ENCODE results near the gene HEXIM2.

DNA sequence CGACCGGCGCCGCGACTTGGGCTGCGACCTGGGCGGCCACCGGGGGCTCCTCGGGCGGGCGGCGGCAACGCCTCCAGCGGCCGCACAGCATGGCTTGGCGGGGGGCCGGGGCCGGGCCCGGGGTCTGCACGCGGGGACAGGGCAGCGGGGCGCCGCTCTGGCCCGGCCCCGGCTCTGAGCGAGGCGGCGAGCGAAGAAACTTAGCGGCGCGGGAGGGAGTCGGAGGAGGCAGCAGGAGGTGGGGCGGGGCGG lies 29.4 kb upstream of the HEXIM2 start, which contains the start of gene PLCD3:
- TF ChIP-seq, protein P1, sequence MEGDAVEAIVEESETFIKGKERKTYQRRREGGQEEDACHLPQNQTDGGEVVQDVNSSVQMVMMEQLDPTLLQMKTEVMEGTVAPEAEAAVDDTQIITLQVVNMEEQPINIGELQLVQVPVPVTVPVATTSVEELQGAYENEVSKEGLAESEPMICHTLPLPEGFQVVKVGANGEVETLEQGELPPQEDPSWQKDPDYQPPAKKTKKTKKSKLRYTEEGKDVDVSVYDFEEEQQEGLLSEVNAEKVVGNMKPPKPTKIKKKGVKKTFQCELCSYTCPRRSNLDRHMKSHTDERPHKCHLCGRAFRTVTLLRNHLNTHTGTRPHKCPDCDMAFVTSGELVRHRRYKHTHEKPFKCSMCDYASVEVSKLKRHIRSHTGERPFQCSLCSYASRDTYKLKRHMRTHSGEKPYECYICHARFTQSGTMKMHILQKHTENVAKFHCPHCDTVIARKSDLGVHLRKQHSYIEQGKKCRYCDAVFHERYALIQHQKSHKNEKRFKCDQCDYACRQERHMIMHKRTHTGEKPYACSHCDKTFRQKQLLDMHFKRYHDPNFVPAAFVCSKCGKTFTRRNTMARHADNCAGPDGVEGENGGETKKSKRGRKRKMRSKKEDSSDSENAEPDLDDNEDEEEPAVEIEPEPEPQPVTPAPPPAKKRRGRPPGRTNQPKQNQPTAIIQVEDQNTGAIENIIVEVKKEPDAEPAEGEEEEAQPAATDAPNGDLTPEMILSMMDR (IDR thresholded peaks at IDR 0.05) = no peak
- no peak for TF ChIP-seq POLR2AphosphoS5 (IDR thresholded peaks at IDR 0.05; ENCODE audit: low read depth, low read length)
- no peak for TF ChIP-seq TCF7L2 (IDR thresholded peaks at IDR 0.05; ENCODE audit: low read depth, low read length)
